ENCODE measurements around the gene S100A2. TPM values are rescaled to one million over a fixed set of nuclear protein-coding genes. Genes with fewer than 3 reads are reported as not detected.
"Not testable (repeated sequence)": the region's sequence is repeated elsewhere in the genome, so short reads cannot be mapped to it uniquely, and the experiment has no call there.

Gene S100A2
- total RNA-seq, 1 donor, result 3.3 TPM

GRCh38 chr1:153567621-153568366, 2.1 kb upstream of the S100A2 start:
- TF ChIP-seq CTCF (IDR thresholded peaks at IDR 0.05; ENCODE audit: insufficient read depth, low read length), result no peak
- no peak overlapping the region for H3K4me3 ChIP-seq (ENCODE audit: low read depth, low read length)
- DNase-seq (ENCODE audit: low read depth), result peak; percentile 29

GRCh38 chr1:153566414-153567371, 1.0 kb upstream of the S100A2 start:
- TF ChIP-seq CTCF (IDR thresholded peaks at IDR 0.05; ENCODE audit: insufficient read depth, low read length), result no peak
- H3K4me3 ChIP-seq (ENCODE audit: low read depth, low read length), result no peak overlapping the region
- DNase-seq (ENCODE audit: low read depth), result peak; percentile 98

- DNase-seq (ENCODE audit: low read depth), result no peak
- H3K4me3 ChIP-seq (ENCODE audit: low read depth, low read length), result no peak overlapping the region
- no peak for TF ChIP-seq CTCF (IDR thresholded peaks at IDR 0.05; ENCODE audit: insufficient read depth, low read length)
Observed at GRCh38 chr1:153563991-153564390, 1.7 kb downstream of the S100A2 start.

GRCh38 chr1:153563483-153563901, 2.2 kb downstream of the S100A2 start:
- H3K4me3 ChIP-seq (ENCODE audit: low read depth, low read length), result no peak overlapping the region
- TF ChIP-seq CTCF (IDR thresholded peaks at IDR 0.05; ENCODE audit: insufficient read depth, low read length), result no peak
- no peak for DNase-seq (ENCODE audit: low read depth)

- not testable (repeated sequence) for DNase-seq (ENCODE audit: low read depth); H3K4me3 ChIP-seq (ENCODE audit: low read depth, low read length)
Observed at GRCh38 chr1:153562021-153562420, 3.6 kb downstream of the S100A2 start.

- TF ChIP-seq CTCF (IDR thresholded peaks at IDR 0.05; ENCODE audit: insufficient read depth, low read length), result no peak
- H3K4me3 ChIP-seq (ENCODE audit: low read depth, low read length), result no peak overlapping the region
- DNase-seq (ENCODE audit: low read depth), result no peak
Observed at GRCh38 chr1:153561466-153561985, 4.1 kb downstream of the S100A2 start.

All from fibroblast of the aortic adventitia (primary cell).